ENCODE results near the gene MIER2.

The MIER2 gene

GRCh38 chr19:307111-307531, 37.5 kb downstream of the MIER2 start:
- no peak for DNase-seq (ENCODE audit: low read depth)

DNA sequence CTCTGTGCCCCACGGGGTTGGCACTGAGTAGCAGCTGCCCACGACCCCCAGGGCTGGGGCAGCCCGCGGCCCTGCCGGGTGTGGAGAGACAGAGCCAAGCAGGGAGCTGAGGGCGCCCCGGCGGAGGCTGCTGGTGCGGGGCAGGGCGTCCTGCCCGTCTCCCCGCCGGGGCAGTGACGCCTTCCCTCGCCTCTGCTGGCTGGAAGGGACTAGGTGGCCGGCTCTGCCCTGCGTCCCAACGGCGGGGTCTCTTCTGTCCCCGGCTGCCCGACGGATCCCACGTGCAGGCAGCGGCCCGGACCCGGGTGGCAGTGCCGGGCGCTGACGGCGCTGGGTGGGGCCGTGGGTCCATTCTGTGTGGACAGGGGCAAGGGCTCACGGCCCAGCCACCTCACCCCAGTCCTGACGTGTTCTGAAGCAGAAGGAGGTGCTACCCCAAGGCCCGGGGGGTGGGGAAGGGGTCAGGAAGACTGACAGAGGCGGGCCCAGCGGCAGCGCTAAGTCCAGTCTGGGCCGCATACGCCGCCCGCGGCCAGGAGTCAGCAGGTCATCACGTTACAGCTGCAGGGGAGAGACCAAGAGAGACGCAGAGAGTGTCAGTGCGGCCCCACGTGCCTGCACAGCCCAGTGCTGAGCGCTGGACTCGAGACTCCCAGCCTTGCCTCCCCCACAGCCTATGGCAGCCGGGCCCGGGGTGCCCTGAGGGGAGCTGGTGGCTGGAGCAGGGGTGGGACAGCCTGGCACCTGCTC, 38.3 kb downstream of the MIER2 start:
- no peak for DNase-seq (ENCODE audit: low read depth)

DNA sequence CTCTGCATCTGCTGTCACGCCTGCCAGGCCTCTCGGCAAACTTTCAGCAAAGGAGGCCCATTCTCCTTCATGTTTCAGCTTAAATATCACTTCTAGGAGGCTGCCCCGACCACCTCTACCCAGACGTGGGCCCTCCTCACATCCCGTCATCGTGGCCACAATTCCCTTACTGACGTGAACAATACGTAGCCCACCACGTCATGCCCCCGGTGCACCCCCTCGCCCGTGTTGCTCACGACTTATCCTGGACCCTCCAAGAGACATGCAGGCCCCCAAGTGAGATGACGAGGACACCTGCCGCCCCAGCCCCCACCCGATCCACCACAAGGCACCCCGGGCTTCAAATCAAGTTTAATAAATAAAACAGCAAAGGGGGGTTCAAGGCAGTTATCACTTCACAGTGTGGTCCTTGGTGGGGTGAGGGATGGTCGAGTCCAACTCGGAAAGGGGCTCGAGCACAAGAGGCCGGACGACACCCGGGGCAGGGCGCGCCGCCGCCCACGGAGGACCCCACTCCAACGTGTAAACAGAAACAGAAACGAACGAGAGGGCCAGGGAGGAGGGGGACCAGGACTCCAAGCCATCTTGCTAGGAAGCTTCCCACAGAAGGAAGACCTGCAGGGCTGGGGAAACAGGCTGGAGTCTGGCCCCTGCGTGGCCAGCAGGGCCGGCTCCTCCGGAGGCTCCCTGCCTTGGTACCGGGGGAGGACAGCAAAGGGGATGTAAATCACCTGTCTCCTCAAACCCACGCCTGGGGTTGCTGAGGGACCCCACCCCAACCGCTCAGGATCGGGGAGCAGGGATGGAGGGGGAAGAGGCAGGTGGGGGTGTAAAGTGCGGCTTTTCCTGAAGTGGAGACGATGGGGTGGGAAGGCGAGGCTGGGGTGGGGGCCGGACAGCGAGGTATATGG, 39.1 kb downstream of the MIER2 start:
- no peak for DNase-seq (ENCODE audit: low read depth)

GRCh38 chr19:296476-297225, 47.9 kb downstream of the MIER2 start:
- no peak for DNase-seq (ENCODE audit: low read depth)

DNA sequence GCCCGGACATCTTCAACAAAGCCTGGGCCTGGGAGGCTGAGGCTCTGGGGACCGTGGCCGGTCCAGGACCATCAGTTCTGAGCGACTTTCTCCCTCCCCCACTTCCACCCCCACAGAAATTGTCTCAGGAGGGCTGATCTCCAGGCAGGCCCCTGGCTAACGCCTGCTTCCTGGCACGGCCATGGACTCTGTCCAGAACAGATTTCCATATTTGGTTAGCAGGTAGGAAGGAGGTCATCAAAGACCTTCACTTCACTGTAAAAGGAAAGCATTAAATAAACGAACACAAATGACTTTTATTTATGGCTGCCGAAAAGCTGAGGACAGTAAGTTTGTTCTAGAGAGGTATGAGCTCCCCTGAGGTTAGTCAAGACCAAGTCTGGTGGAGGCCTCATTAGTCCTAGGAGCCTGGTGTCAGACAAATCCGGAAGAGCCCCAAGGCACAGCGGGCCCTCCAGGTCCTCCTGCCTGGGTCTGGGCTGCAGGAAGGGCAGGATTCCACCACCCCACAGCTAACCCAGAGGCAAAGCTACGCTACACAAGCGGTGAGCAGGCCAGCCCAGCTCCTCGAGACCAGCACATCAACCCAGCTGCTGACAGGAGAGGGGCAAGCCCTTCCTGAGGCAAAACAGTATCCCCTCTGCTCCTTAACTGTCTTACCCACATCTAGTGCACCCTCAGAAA, 48.8 kb downstream of the MIER2 start:
- no peak for DNase-seq (ENCODE audit: low read depth)

- peak; percentile 18 for DNase-seq (ENCODE audit: low read depth)
Measured at GRCh38 chr19:294946-295686, 49.5 kb downstream of the MIER2 start.

DNA sequence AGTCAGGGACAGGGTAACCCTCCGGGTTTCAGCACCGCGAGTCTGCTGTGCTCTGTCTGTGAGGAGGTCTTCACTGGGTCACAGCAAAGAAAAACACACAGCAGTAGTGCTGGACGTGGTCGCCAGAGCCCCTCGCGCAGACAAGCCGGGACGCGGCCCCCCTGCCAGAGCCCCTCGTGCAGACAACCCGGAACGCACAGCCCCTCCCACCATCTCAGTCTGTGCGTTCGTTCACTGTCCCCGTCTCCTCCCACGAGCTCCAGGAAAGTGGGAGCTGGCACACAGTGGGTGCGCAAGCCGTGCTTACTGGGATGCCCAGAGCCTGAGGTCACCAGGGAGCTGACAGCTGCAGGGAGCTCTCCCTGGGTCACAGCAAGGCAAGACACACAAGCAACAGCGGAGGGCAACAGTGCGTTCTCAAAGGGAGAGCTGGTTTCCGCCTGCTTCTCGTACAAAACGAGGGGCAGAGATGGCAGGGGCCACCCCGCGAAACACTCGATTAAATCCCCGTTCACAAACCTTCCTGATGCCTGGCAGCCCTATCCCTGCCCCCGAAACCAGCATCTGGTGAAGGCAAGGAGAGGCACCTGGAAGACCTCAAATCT, 50.2 kb downstream of the MIER2 start:
- no peak for DNase-seq (ENCODE audit: low read depth)

- DNase-seq (ENCODE audit: low read depth), result no peak
Measured at GRCh38 chr19:293436-294110, 51.0 kb downstream of the MIER2 start.

- no peak for DNase-seq (ENCODE audit: low read depth)
Measured at GRCh38 chr19:292951-293350, 51.6 kb downstream of the MIER2 start.

GRCh38 chr19:292281-292884, 52.2 kb downstream of the MIER2 start:
- no peak for DNase-seq (ENCODE audit: low read depth)

GRCh38 chr19:291561-292280, 52.9 kb downstream of the MIER2 start:
- no peak for DNase-seq (ENCODE audit: low read depth)

GRCh38 chr19:291006-291521, 53.5 kb downstream of the MIER2 start, which contains the start of gene PLPP2:
PLPP2 (minus strand) TSS chr19:291403; CDS start chr19:291336, 67 bp downstream.
- no peak for DNase-seq (ENCODE audit: low read depth)

DNA sequence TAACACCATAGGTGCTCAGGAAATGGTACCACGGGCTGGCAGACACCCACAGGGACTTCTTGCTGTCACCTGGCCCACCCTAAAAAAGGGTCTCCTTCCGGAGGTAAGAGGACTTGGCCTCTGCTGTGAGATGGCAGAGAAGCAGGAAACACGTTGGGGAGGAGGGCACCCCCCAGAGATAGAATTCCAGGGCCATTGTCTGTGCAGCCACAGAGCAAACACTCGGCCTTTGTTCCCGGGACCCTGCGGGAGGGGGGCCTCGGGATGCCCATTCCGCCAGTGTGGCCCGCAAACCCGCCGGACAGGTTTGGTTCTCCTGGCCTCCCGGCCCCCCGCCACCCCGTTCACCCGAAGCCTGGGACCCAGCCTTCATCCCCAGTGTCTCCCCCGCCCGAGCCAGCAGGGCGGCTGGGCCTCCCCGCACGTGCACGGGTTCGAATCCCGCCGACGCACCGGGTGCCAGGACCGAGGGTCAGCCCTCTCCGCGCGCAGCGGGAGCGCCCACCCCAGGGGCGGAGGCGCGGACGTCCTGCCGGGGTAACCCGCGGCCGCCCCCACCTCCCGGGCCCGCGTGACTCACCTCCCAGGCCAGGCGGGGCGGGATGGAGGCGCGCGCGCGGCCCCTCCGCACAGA, 54.1 kb downstream of the MIER2 start:
- peak; percentile 10 for DNase-seq (ENCODE audit: low read depth)

DNA sequence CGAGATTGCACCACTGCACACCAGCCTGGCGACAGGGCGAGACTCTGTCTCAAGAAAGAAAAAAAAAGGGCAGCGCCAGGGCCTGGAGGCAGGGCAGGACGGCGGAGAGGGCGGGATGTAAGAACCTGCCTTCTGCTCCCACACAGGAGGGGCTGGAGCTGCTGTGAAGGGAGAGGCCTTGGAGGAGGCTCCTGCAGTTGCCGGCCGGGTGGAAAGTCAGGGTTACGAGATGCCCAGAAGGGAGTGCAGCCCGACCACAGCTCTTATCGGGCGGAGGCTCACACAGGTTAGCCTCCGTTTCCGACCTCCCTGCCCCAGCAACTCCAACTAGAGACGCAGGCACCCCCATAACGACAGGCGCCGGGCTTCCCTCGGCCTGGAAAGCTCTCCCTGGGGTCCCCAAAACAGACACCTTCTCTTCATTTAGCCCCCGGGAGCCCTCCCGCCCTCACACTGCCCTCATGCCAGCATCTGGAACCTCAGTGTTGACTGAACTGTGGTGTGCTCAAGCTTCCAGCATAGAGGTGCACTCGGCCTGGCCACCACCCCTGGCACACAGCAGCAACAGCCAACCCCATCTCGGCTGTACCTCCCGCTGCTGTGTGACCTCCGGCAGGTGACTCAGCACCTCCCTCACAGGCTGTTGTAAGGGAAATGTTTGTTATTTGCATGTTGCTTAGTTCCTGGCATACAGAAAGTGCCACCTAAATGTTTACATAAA, 54.8 kb downstream of the MIER2 start:
- peak; percentile 13 for DNase-seq (ENCODE audit: low read depth)

GRCh38 chr19:288911-289310, 55.7 kb downstream of the MIER2 start:
- DNase-seq (ENCODE audit: low read depth), result no peak

- DNase-seq (ENCODE audit: low read depth), result no peak
Measured at GRCh38 chr19:287381-287871, 57.2 kb downstream of the MIER2 start.

- no peak for DNase-seq (ENCODE audit: low read depth)
Measured at GRCh38 chr19:283395-283794, 61.2 kb downstream of the MIER2 start.
